Hindlimb muscle (tissue), 1 donor: ENCODE data around the gene GRIN3B. TPM values are rescaled to one million over a fixed set of nuclear protein-coding genes. Genes with fewer than 3 reads are reported as not detected.

Experiments
- polyA plus RNA-seq: library from polyadenylated mRNA; unstranded; fragments of 120-200 nt; gene quantifications from one replicate; pipeline ENCODE4 v1.2.1, GENCODE V29; 2013; ENCODE audit not compliant: insufficient read length

Gene GRIN3B
- polyA plus RNA-seq, 1 donor: 0.22 TPM

Other genes with a start within 250 kb of the GRIN3B start
- 0.21 TPM for gene MISP, start 249.3 kb upstream of the GRIN3B start, polyA plus RNA-seq
- 127 TPM for gene PTBP1, start 203.0 kb upstream of the GRIN3B start, polyA plus RNA-seq
- not detected for gene PLPPR3, start 178.5 kb upstream of the GRIN3B start, polyA plus RNA-seq
- 3.2 TPM for gene AZU1, start 172.6 kb upstream of the GRIN3B start, polyA plus RNA-seq
- gene PRTN3, start 159.4 kb upstream of the GRIN3B start, polyA plus RNA-seq: 6.1 TPM
- 0.89 TPM for gene ELANE, start 148.1 kb upstream of the GRIN3B start, polyA plus RNA-seq
- gene CFD, start 140.8 kb upstream of the GRIN3B start, polyA plus RNA-seq: 4.1 TPM
- gene MED16, start 107.2 kb upstream of the GRIN3B start, polyA plus RNA-seq: 49.8 TPM
- not detected for gene RNU6-9, start 106.9 kb upstream of the GRIN3B start, polyA plus RNA-seq
- 28.6 TPM for gene R3HDM4, start 87.2 kb upstream of the GRIN3B start, polyA plus RNA-seq
- not detected for gene KISS1R, start 83.1 kb upstream of the GRIN3B start, polyA plus RNA-seq
- gene ARID3A, start 74.4 kb upstream of the GRIN3B start, polyA plus RNA-seq: 17.3 TPM
- gene WDR18, start 16.1 kb upstream of the GRIN3B start, polyA plus RNA-seq: 39.3 TPM
- 94.8 TPM for gene TMEM259, start 20.7 kb downstream of the GRIN3B start, polyA plus RNA-seq
- gene RNU6-2, start 21.1 kb downstream of the GRIN3B start, polyA plus RNA-seq: not detected
- gene CNN2, start 26.2 kb downstream of the GRIN3B start, polyA plus RNA-seq: 58.2 TPM
- gene ABCA7, start 39.7 kb downstream of the GRIN3B start, polyA plus RNA-seq: 27.8 TPM
- gene ARHGAP45, start 66.7 kb downstream of the GRIN3B start, polyA plus RNA-seq: 9.8 TPM
- 121 TPM for gene POLR2E, start 95.0 kb downstream of the GRIN3B start, polyA plus RNA-seq
- 152 TPM for gene GPX4, start 103.6 kb downstream of the GRIN3B start, polyA plus RNA-seq
- 18.5 TPM for gene SBNO2, start 173.8 kb downstream of the GRIN3B start, polyA plus RNA-seq
- gene STK11, start 205.4 kb downstream of the GRIN3B start, polyA plus RNA-seq: 61.0 TPM
- gene CBARP, start 237.6 kb downstream of the GRIN3B start, polyA plus RNA-seq: 1.9 TPM
- gene ATP5F1D, start 241.3 kb downstream of the GRIN3B start, polyA plus RNA-seq: 183 TPM
- 47.1 TPM for gene MIDN, start 248.2 kb downstream of the GRIN3B start, polyA plus RNA-seq